ENCODE measurements around the gene MEGF8. TPM values are rescaled to one million over a fixed set of nuclear protein-coding genes. Genes with fewer than 3 reads are reported as not detected.
A peak's percentile ranks its signal among the peaks of the same experiment; 100 is the strongest.

MEGF8 gene
- total and polyA plus RNA-seq, 2 of the 8 experiments (the other 6 are each of a cell fraction or from before 2014, with no cell fraction given): 13.0 to 23.7 TPM

- Histone ChIP-seq H2BK120ac (replicated peaks; ENCODE audit: low read depth, low read length) (peak overlapping the region; percentile 30), H3K23ac (ENCODE audit: insufficient read length) (no peak overlapping the region), H4K20me1 (replicated peaks in 1 of 2; ENCODE audit: control insufficient read depth in 1 of 2, insufficient read depth in 2 of 2, low read length in 2 of 2) (peaks cover 3 to 14% of the 10 kb centered on the region in 2 experiments), H3K27me3 (replicated peaks in 1 of 4; ENCODE audit: control insufficient read depth in 3 of 4, extremely low read depth in 1 of 4, insufficient read depth in 3 of 4, low read length in 3 of 4) (no peaks in the 10 kb centered on the region), H2BK12ac (ENCODE audit: low read depth, low read length) (peak overlapping the region; percentile 69; the same call in 1 of the 2 replicates), H2AK5ac (ENCODE audit: low read depth, low read length) (no peak overlapping the region; the same call in 1 of the 2 replicates), H4K5ac (ENCODE audit: insufficient read length, low read depth, low read length) (peak overlapping the region; percentile 7), H3K56ac (replicated peaks; ENCODE audit: insufficient read length, low read depth, low read length) (no peak overlapping the region), H3K4me3 (ENCODE audit: extremely low read depth in 1 of 4, insufficient read depth in 2 of 4, low read depth in 3 of 4, low read length in 4 of 4) (peak overlapping the region; percentile 14 to 81 (median 52); a peak in 5 of 8 replicates), H3K9me3 (ENCODE audit: insufficient read depth in 2 of 2, low read depth in 1 of 2, low read length in 1 of 2) (no peaks in the 10 kb centered on the region), H3K23me2 (ENCODE audit: low read depth, low read length) (peaks cover 30% of the 10 kb centered on the region), H2BK5ac (ENCODE audit: low read depth, low read length) (peak overlapping the region; percentile 89; the same call in 1 of the 2 replicates), H3K4me2 (ENCODE audit: insufficient read depth in 1 of 2, low read depth in 2 of 2, low read length in 2 of 2) (peak overlapping the region; percentile 81 to 96), H3K14ac (ENCODE audit: insufficient read length) (no peak overlapping the region), H3K27ac (ENCODE audit: low read depth, low read length) (0 out of 2 replicates have a peak overlapping the region, but pooled peaks have one; percentile 14), H3K4me1 (replicated peaks in 1 of 4; ENCODE audit: control insufficient read depth in 3 of 4, insufficient read depth in 4 of 4, low read length in 3 of 4) (peaks cover 9 to 46% (median 29%) of the 10 kb centered on the region in 4 experiments), H2BK20ac (ENCODE audit: low read length) (peak overlapping the region; percentile 74), H2BK15ac (ENCODE audit: low read length) (peak overlapping the region; percentile 61), H3K9ac (replicated peaks in 1 of 4; ENCODE audit: extremely low read depth in 1 of 4, low read depth in 3 of 4, low read length in 3 of 4) (no peak overlapping the region; a peak in 1 of 7 replicates), H3K79me2 (ENCODE audit: control insufficient read depth in 1 of 2, insufficient read depth in 2 of 2, low read length in 2 of 2) (peaks cover 0 to 22% of the 10 kb centered on the region in 2 experiments; a peak in 2 of 4 replicates), H2AFZ (ENCODE audit: low read length) (no peak overlapping the region), H3K18ac (ENCODE audit: extremely low read depth, low read length) (peak overlapping the region; percentile 88), H4K8ac (ENCODE audit: extremely low read depth, insufficient read depth, low read length) (no peak overlapping the region), H3K79me1 (ENCODE audit: low read depth, low read length) (peaks cover 21% of the 10 kb centered on the region), H3K4ac (replicated peaks; ENCODE audit: insufficient read length, low read depth, low read length) (peak overlapping the region; percentile 17), H3K36me3 (ENCODE audit: control insufficient read depth in 2 of 4, insufficient read depth in 4 of 4, low read length in 3 of 4) (peaks cover 0 to 4% (median 2%) of the 10 kb centered on the region in 4 experiments; a peak in 3 of 8 replicates), H4K91ac (replicated peaks; ENCODE audit: insufficient read length, low read length) (peak overlapping the region; percentile 81)
- CTCF ChIA-PET (ENCODE audit: partially characterized antibody): interaction anchor here (0.5 to 7.4 kb wide), 10 partner anchors 8 to 173 kb away, joined by 3 to 260 read pairs (median 4); partner anchors contain the start of gene GSK3A
- FAIRE-seq (no peak), DNase-seq (ENCODE audit: low read depth in 1 of 2, low spot score in 2 of 2) (peak in 1 of 2 experiments; percentile 68)
- POLR2A ChIA-PET (ENCODE audit: partially characterized antibody): interaction anchor here (0.6 to 6.5 kb wide), 16 partner anchors 8 to 206 kb away, joined by 3 to 68 read pairs (median 4); partner anchors contain the start of genes CIC, ERF, PAFAH1B3 and PRR19
- 31% methylated on average over 7 of the region's 7 CpGs; no CpG with 5 or more reads in 1 of the 2 experiments for WGBS, 2 experiments (ENCODE audit: extremely low coverage in 1 of 2, insufficient coverage in 1 of 2, insufficient read length in 1 of 2, insufficient replicate concordance in 2 of 2, low coverage in 1 of 2, low lambda C conversion rate in 2 of 2, missing lambda C conversion rate in 1 of 2)
- TF ChIP-seq JUND (IDR thresholded peaks at IDR 0.05; ENCODE audit: low read length): peak; percentile 96
- no peak for TF ChIP-seq POLR2A (IDR thresholded peaks at IDR 0.05; ENCODE audit: control extremely low read depth in 1 of 2, low read depth in 2 of 2, low read length in 2 of 2)
- peak; percentile 34 for TF ChIP-seq TAF7 (optimal IDR thresholded peaks at IDR 0.05; ENCODE audit: borderline replicate concordance, low read depth, low read length)
- 0 out of 2 replicates have a peak, but pooled peaks have one; percentile 46 for TF ChIP-seq JUN (IDR thresholded peaks at IDR 0.05; ENCODE audit: low read depth, low read length)
- TF ChIP-seq RFX5 (IDR thresholded peaks at IDR 0.05; ENCODE audit: borderline replicate concordance, low read depth, low read length): no peak
- TF ChIP-seq KDM1A (IDR thresholded peaks at IDR 0.05; ENCODE audit: borderline replicate concordance, low read length): no peak
- TF ChIP-seq BACH1 (IDR thresholded peaks at IDR 0.05; ENCODE audit: low read length): 0 out of 2 replicates have a peak, but pooled peaks have one; percentile 3
Observed at GRCh38 chr19:42281827-42282762, 43.3 kb upstream of the MEGF8 start.
